Measurements from ENCODE around the gene EPOP. TPM values are rescaled to one million over a fixed set of nuclear protein-coding genes. Genes with fewer than 3 reads are reported as not detected.

Gene EPOP
- total RNA-seq, 1 donor from 2014 or later = 3.0 TPM

- intact Hi-C loops (cut with micrococcal nuclease) = loop anchor here (10.0 kb wide), 1 partner anchor 1155 kb away; the partner anchor contains the start of genes IKZF3 and ZPBP2
- ATAC-seq (ENCODE audit: low read depth) (no peak), DNase-seq (no peak)
- H3K4me1 Mint-ChIP-seq = peaks cover 25% of the 10 kb centered on the region
- H3K9me3 Mint-ChIP-seq = no peaks in the 10 kb centered on the region
- peaks cover 71% of the 10 kb centered on the region for H3K36me3 Mint-ChIP-seq (ENCODE audit: low read depth)
- ChIA-PET POLR2A (interaction anchor here (0.9 to 1.1 kb wide), 4 partner anchors 10 to 18 kb away, joined by 3 to 5 read pairs (median 3); no protein-coding TSS in a partner anchor), CTCF (interaction anchor here (1.3 to 1.8 kb wide), 3 partner anchors 20 to 33 kb away, joined by 4 to 5 read pairs (median 4); partner anchors contain the start of gene CISD3)
- no peak for TF ChIP-seq CTCF (IDR thresholded peaks at IDR 0.05)
- no peak overlapping the region for H3K27ac Mint-ChIP-seq
- no peaks in the 10 kb centered on the region for H3K27me3 Mint-ChIP-seq
- H3K4me3 Mint-ChIP-seq = no peak overlapping the region
Observed at GRCh38 chr17:38709864-38710603, 35.3 kb upstream of the EPOP start.

GRCh38 chr17:38709104-38709820 is 34.5 kb upstream of the EPOP start:
- Mint-ChIP-seq H3K9me3 (no peaks in the 10 kb centered on the region), H3K36me3 (ENCODE audit: low read depth) (peaks cover 69% of the 10 kb centered on the region), H3K4me1 (peaks cover 28% of the 10 kb centered on the region), H3K4me3 (no peak overlapping the region), H3K27ac (no peak overlapping the region), H3K27me3 (no peaks in the 10 kb centered on the region)
- intact Hi-C loops (cut with micrococcal nuclease) = loop anchor here (10.0 kb wide), 1 partner anchor 1156 kb away; the partner anchor contains the start of genes IKZF3 and ZPBP2
- DNase-seq (no peak), ATAC-seq (ENCODE audit: low read depth) (no peak)
- TF ChIP-seq CTCF (IDR thresholded peaks at IDR 0.05) = no peak
- ChIA-PET CTCF (interaction anchor here (1.8 kb wide), 1 partner anchor 21 kb away, joined by 4 read pairs; the partner anchor contains the start of gene CISD3), POLR2A (interaction anchor here (0.6 to 1.1 kb wide), 3 partner anchors 16 to 22 kb away, joined by 3 read pairs; no protein-coding TSS in a partner anchor)

- CTCF ChIA-PET = interaction anchor here (1.3 kb wide), 1 partner anchor 27 kb away, joined by 7 read pairs; no protein-coding TSS in a partner anchor
- POLR2A ChIA-PET = interaction anchor here (0.9 to 3.8 kb wide), 4 partner anchors 8 to 31 kb away, joined by 3 to 31 read pairs (median 4); partner anchors contain the start of gene CISD3
- no peak for TF ChIP-seq CTCF (IDR thresholded peaks at IDR 0.05)
Observed at GRCh38 chr17:38707678-38708351, 33.1 kb upstream of the EPOP start.

GRCh38 chr17:38706505-38707216 is 31.9 kb upstream of the EPOP start:
- ChIA-PET CTCF (interaction anchor here (1.1 to 1.8 kb wide), 4 partner anchors 22 to 35 kb away, joined by 3 to 13 read pairs (median 6); no protein-coding TSS in a partner anchor), POLR2A (interaction anchor here (0.8 to 7.4 kb wide), 10 partner anchors 9 to 261 kb away, joined by 3 to 73 read pairs (median 4); partner anchors contain the start of genes CISD3, FBXO47, PSMB3 and RPL23)
- Mint-ChIP-seq H3K27me3 (no peaks in the 10 kb centered on the region), H3K4me3 (peak overlapping the region; percentile 90), H3K27ac (peak overlapping the region; percentile 80), H3K36me3 (ENCODE audit: low read depth) (peaks cover 55% of the 10 kb centered on the region), H3K9me3 (no peaks in the 10 kb centered on the region), H3K4me1 (peaks cover 39% of the 10 kb centered on the region)
- no peak for TF ChIP-seq CTCF (IDR thresholded peaks at IDR 0.05)
- ATAC-seq (ENCODE audit: low read depth) = no peak
- intact Hi-C loops (cut with micrococcal nuclease) = loop anchor here (10.0 kb wide), 1 partner anchor 1158 kb away; the partner anchor contains the start of genes IKZF3 and ZPBP2
- DNase-seq = no peak

More at GRCh38 chr17:38707678-38708351, 33.1 kb upstream of the EPOP start:
- Mint-ChIP-seq H3K27me3 (no peaks in the 10 kb centered on the region), H3K4me3 (peak overlapping the region; percentile 15), H3K27ac (peak overlapping the region; percentile 80), H3K9me3 (no peaks in the 10 kb centered on the region), H3K4me1 (peaks cover 37% of the 10 kb centered on the region), H3K36me3 (ENCODE audit: low read depth) (peaks cover 65% of the 10 kb centered on the region)
- ATAC-seq (ENCODE audit: low read depth) = no peak
- intact Hi-C loops (cut with micrococcal nuclease) = loop anchor here (10.0 kb wide), 1 partner anchor 1157 kb away; the partner anchor contains the start of genes IKZF3 and ZPBP2
- DNase-seq = no peak
